Endothelial cell of umbilical vein (primary cell): ENCODE data around the gene SELENOO.

ENCODE experiments used
- EZH2 ChIP-seq: IDR thresholded peaks from 2 replicates; pipeline ENCODE4 v1.6.1; 2012; ENCODE audit warnings: borderline replicate concordance, low read depth, mild to moderate bottlenecking, moderate library complexity, low read length, inconsistent platforms; ENCODE audit not compliant: severe bottlenecking
- POLR2A ChIP-seq: IDR thresholded peaks from 2 replicates; pipeline ENCODE4 v1.6.1; 2012; ENCODE audit warnings: low read depth, mild to moderate bottlenecking, control low read depth, low read length
- POLR2AphosphoS5 ChIP-seq: IDR thresholded peaks from 2 replicates; pipeline ENCODE4 v1.6.1; 2012; ENCODE audit warnings: low read depth, mild to moderate bottlenecking, control low read depth, low read length, moderate library complexity; ENCODE audit not compliant: insufficient read depth
- TF ChIP-seq, protein P1 (sequence below), 2 donors: IDR thresholded peaks; 1 replicate in 1 of 2; 2 replicates in 1 of 2; pipeline ENCODE4 v1.5.1; 2011; ENCODE audit warnings: low read length in 2 of 2, mild to moderate bottlenecking in 2 of 2, moderate library complexity in 2 of 2, control low read depth in 1 of 2, inconsistent platforms in 1 of 2, low read depth in 1 of 2; ENCODE audit not compliant: insufficient read depth in 1 of 2; ENCODE audit errors: extremely low read depth in 1 of 2

- no peak for TF ChIP-seq POLR2A
- TF ChIP-seq, protein P1, sequence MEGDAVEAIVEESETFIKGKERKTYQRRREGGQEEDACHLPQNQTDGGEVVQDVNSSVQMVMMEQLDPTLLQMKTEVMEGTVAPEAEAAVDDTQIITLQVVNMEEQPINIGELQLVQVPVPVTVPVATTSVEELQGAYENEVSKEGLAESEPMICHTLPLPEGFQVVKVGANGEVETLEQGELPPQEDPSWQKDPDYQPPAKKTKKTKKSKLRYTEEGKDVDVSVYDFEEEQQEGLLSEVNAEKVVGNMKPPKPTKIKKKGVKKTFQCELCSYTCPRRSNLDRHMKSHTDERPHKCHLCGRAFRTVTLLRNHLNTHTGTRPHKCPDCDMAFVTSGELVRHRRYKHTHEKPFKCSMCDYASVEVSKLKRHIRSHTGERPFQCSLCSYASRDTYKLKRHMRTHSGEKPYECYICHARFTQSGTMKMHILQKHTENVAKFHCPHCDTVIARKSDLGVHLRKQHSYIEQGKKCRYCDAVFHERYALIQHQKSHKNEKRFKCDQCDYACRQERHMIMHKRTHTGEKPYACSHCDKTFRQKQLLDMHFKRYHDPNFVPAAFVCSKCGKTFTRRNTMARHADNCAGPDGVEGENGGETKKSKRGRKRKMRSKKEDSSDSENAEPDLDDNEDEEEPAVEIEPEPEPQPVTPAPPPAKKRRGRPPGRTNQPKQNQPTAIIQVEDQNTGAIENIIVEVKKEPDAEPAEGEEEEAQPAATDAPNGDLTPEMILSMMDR (IDR thresholded peaks at IDR 0.05; ENCODE audit: extremely low read depth in 1 of 2, insufficient read depth in 1 of 2, low read depth in 1 of 2, low read length in 2 of 2), result no peak
- no peak for TF ChIP-seq EZH2
- no peak for TF ChIP-seq POLR2AphosphoS5
These were observed 44.6 kb downstream of the SELENOO start for GRCh38 chr22:50245214-50246072.
